NCI-H1048 (cell line): Measurements from ENCODE around the gene MITF.
"Not testable (repeated sequence)": the region's sequence is repeated elsewhere in the genome, so short reads cannot be mapped to it uniquely, and the experiment has no call there.

Source experiments
- DNase-seq: peaks from one replicate; lab custom pipeline; 2025; lab: John Stamatoyannopoulos, UW

MITF gene

DNA sequence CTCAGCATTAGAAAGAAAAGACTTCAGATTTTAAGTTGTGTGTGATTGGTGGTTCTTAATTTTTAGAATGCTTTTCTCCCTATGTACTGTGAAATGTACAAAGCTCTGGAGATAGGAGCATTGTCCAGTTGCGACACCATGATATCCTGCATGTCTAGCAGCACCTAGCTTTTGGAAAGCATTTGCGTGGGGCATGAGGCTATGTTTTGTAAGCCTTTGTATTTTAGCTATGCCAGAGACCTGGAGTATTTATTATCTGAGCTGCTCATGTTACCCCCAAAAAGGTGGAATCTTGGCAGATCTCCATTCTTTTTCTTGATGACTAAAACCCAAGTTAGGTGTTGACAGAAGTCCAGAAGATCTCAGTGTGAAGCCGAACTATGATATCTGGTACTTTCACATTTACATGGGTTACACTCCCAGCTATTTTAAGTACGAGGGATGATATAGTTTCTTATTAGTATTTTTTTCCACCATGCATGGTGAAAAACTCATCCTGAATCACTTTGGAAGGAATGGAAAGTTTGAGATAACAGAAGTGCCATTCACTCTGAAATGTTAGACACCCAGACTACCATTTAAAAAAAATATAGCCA lies 133.6 kb downstream of the MITF start:
- DNase-seq = no peak

DNA sequence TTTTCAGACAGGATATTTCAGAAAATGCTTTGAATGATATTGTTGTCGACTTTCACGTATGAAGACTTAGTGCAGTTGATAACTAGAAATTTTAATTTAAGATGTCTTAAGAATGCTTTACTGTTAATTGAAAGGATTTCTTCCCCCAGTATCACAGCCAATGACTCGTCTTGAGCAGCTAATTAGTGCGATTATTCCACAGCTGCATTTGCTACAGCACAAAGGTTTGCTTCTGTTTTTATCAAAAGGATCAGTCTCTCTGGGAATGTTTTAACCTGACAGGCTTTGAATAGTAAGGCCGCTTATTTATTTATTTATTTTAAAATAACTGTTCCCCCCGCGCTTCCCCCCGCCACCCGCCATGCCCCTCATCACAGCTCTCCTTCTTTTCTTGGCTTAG lies 136.8 kb downstream of the MITF start:
- no peak for DNase-seq

DNA sequence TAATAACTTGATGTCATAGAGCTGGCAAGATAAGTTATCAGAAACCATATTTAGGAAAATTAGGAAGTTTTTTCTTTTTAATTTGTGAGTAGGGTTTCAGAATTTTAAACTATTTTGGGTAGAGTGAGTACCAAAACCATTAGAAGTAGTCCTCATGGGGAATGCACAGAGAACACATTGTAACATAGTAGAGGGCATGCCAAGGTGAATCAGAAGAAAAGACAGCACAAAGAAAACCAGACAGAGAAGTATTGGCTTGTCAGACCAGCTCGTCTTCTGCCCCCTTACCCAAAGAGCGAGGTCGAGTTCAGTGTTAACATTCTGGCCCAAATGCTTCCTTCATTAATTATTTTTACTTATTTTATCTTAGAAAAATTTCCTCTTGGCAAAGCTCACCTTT lies 139.0 kb downstream of the MITF start:
- DNase-seq = no peak

DNA sequence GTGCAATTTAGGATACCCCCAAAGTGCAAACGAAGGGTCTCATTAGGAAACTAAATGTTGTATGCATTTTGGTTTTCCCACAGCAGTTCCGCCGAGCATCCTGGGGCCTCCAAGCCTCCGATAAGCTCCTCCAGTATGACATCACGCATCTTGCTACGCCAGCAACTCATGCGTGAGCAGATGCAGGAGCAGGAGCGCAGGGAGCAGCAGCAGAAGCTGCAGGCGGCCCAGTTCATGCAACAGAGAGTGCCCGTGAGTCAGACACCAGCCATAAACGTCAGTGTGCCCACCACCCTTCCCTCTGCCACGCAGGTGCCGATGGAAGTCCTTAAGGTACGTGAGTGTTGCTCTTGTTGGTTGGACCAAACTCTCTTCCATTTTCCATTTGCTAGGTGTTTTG lies 139.8 kb downstream of the MITF start:
- no peak for DNase-seq

DNA sequence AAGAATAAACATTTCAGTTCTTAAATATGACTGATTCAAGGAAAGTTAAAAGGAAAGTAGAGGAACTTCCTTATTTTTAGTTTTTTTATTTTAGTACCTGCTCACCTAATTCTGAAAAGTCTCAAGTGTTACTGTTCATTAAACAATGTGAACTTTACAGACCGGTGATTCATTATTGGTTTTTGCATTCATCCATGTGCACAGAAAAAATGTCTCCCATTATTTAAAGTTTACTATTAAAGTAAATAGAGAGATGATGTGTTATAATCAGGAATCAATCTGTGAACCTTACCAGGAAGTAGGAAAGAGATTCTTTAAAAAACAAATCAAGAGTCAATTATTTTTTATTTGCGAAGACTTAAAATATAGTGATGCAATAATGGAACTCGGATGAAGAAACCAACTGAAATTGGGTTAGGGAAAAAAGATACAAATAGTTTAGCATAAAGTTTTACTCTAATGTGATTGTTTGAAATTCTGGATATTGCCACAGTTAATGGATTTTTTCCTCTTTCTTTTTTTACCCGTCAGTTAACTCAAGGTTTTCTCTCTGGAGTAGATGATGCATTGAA lies 140.9 kb downstream of the MITF start:
- DNase-seq = no peak

DNA sequence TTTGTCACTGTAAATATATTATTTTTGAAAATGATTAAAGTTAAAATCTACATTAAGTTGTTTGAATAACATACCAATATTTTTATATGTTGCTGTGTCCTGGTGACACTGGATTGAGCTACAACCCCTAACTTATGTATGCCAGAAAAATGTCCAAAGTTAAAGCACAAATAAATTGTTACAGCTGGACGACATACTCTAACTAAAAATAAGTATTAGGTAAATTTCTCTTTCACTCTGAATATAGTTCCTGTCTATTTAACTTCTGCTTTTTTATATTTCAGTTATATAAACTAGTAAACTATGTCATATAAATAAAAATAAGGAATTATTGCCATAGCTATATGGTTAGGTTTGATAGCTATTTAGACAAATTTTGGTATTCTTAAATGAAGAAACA lies 141.8 kb downstream of the MITF start:
- DNase-seq = no peak

DNA sequence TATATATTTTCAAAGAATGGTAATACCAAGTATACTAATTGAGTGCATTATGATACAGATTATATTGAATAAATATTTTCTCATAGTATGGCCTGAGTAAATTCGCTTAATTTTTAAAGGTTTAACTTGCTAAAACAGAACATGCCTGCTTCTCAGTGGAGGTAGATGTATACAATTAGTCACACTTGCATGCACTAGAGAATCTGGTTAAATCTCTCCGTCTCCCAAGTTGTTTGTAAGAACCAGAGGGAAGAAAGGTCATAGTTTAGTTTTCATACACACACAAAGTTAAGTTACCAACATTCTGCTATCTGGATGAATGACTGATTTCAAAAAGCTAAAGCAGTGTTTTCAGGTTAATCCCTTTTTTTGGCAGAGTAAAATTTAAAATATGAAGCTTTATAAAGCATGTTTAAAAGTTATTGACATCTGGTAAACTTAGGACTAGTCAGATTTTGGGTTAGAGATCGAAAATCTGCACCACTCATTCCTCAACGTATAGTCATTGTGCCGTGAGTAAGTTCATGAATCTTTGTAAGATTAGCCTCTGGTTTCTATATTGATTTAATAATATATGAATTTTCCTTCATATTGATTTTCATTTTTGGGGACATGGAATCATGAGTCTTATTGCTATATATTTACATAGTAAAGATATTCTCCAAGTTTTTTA lies 142.6 kb downstream of the MITF start:
- no peak for DNase-seq

DNA sequence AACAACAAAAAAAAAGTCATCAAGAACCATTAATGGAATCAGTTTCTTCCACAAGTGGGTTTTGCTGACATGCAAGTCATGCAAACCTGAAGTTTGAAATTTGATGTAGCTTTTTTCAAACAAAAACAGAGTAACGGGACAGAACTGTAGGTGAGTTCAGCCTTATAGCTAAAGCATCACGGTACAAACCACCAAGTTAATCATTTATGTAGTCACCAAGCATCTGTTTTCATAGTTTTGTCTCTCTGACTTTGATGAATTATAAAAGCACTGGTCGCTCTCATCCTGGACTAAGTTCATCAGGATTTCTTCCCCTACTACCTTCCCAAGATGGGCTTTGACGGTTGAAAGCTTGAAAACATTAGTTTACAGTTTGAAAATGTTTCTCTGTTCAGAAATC lies 143.3 kb downstream of the MITF start:
- DNase-seq = no peak

DNA sequence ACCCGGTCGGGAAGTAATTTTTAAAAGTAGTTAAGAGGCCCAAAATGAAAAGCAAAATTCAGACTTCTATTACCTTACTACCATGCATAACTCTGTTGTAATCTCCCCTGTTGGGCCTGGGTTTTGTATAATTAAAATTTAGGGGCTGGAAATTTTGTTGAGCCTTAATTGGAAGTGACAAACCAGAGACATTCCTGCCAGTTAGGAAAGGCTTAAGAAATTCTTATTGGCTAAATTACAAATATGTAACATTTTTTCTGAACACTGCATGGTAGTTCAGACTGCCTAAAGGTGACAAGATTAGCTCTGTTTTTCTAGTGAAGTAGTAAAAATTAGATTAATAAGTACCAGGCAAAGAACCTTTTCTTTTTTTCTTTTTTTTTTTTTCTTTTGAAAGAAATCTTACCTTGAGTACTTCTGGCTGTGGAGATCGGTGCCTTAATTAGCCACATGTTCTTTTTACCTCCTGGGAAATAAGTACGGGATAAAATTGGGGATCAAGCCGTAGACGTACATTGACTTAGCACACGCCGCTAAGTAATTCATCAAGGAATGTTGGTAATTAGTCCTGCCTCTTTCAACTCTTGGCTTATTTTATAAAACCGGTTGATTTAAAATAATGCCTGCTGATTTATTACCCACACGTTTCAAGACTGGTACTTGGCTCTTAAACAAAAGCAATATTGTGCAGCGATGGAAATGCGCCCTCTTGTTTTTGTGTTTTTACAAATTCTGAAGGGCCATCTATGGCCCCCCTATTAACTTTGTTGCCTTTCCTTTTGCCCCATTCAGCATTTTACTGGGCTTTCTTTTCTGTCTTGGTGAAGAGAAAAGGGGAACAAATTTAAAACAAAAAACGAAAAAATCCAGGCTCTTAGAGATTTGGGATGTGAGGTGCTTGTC lies 149.0 kb downstream of the MITF start:
- DNase-seq = no peak

DNA sequence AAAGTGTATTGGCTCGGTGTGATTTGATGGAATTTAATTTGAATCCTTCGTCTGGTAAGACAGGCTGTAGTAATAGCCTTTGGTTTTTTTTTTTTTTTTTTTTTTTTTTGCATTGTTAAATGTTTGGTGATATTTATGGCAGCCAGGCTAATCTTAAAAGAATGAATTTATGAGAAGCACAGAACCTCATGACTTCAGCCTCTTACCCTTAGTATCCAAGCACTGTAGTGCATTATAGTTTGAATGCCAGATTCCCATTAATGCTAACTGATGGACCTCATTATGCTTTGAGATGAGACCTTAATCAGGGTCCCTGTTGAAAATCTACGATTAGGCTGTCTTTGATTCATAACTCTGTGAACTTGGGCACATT lies 149.7 kb downstream of the MITF start:
- DNase-seq = no peak

DNA sequence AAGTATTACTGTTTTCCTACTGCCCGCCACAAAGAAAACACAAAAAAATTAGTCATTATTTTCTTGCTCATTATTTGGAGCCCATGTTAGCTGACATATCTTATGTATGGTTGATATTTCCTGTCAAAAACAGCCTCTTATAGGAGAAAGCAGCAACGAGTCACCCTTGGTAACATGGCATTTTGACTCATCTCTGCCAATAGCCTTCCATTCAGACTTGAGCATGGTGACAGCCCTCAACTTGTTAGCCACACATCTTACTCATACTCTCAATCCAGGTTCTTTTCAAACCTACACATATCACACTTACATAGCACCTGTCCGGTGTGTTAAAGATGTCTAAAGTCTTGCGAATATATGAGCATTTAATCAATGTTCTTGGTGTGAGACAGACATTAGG lies 150.8 kb downstream of the MITF start:
- DNase-seq = no peak

DNA sequence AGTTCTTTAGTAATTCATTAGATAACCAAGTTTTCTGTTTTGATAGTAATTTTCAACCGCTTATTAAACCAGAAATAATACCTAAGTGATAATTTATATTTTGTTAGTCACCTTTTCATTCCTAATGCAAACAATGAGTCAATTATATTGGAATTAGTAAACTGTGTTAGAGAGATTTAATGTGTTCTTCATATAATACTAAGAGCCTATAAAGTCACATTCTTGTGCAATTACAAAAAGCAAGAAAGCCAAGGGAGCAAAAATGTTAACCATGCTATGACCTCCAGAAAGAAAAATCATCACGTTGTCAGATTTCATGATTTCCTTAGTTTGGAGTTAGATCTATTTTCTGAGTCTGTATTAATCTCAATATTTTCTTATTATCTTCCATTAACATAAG lies 151.4 kb downstream of the MITF start:
- DNase-seq = no peak

DNA sequence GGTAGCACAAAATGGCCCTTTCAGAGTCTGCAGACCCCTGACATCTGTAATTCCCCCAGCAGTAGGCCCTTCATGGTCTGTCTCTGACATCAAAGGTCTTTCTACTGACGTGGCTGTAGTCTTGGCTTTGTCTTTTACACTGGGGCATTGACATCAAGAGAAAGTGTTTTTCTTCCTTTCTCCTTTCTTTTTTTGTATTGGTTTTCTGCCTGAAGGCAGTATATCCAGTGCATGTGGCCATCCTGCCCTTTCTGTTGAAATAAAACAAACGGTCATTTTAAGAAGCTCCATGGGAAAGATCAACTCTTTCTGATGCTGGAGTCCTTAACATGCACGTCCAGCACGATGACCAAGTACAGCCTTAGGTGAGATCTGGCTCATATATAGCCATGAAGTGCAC lies 153.4 kb downstream of the MITF start:
- DNase-seq = no peak

DNA sequence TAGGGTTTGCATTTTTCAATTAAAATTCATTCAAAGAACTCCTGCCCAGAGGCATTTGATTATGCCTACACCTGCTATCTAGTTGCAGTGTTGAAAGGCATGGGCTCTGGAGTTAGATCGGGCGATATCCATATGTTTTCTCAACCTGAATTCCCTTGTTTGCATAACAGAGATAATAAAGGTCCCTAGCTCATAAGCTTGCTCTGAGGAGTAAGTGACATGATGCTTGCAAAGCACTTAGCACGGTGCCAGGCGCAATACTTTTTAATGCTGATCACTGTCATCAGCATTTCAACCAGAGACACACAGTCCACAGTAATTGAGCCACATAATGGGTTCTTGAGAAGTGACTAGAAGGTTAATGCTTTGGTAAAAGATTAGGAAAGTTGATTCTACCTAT lies 154.0 kb downstream of the MITF start:
- DNase-seq = no peak

DNA sequence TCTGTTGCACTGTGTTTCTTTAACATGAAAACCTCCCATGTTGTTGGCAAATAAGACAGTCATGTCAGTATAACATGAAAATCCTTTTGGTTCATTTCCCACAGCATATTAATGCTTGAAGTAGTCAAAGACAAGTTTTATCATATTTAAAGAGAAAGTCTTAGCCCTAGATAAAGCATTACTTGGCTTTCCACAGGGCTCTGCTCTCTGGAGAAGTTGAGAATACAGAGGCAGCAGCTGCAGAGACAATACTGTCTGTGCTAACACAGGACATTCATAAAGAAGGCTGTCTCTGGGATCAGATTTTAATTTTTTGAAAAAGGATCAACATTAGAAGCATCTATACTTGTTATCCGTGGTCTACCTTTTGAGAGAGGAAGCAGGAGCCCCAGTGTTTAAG lies 156.8 kb downstream of the MITF start:
- DNase-seq = no peak

DNA sequence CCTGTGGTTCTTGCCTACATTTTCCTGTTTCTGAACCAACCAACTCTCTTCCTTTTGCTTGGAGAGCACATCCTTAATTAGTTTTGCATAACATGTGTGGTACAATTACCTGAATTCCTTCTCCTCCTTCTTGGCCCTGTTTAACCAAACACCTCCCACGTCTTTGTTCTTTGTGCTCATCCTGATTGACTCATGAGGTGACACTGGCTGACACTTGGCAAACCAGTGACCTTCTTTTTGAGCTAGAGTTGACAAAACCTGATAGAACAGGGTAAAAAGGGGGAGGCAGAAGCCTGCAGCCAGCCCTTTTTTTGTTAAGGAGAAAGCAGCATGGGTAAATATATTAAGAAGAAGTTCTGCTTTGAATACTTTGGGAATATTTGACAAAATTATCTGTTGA lies 161.1 kb downstream of the MITF start:
- no peak for DNase-seq

DNA sequence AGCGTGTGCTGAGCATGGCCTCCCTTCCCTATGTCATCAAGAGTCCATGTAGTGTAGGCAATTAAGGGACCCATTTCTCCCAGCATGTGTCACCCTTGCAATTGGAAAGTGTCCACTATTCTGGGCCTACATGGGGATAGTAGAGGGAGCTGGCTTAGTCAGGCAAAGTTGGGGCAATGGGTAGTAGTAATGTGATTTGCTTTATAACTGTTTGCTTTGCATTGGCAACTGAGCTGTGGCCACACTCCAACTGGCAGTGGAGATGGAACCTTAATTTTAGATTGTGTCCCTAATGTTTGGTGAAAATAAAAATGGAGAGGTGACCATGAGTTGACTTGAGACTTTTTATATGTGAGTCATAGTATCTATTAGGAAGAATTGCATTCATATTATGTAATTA lies 162.5 kb downstream of the MITF start:
- no peak for DNase-seq

DNA sequence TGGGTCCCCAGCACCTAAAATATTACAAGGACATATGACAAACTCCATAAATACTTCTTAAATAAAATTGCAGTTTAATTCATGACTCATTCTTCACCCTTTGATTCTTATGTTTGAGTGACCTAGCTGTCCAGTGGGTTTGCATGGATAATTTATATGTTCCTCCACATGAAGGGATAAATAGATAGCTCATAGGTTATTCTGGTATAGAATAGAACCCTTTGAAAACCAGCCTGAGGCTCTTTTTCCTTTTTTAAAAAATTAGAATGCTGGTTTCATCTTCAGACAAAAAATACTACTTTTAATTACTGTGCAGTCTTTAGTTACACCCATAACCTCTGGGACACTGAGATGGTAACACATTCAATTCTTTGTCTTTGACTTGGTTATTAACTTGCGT lies 163.1 kb downstream of the MITF start:
- no peak for DNase-seq

DNA sequence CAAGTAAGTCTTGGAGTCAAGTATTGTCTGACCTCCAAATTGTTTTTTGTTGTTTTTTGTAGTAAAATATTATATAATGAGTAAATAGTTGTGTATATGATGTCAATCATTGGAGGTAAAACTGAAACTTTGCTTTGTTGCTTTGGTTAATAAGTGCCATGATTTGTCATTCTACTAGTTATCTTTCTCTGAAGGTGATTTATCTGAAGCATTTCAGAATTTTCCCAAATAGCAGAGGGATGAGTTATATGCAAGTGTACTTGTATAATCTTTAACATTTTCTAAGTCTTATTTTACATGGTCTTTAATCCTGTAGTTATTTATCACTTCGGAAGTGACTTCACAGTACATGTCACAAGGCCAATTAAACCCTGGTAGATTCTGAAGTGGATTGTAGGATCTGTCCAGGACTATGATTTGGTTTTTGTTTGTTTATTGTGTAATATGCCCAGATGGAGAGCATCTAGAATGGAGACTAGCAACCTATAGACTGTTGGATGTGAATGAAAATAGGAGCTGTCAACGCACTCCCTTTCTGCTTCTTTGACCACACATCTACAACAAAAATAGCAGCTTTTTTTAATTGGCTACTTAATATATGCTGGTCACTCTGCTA lies 167.2 kb downstream of the MITF start:
- DNase-seq = no peak

DNA sequence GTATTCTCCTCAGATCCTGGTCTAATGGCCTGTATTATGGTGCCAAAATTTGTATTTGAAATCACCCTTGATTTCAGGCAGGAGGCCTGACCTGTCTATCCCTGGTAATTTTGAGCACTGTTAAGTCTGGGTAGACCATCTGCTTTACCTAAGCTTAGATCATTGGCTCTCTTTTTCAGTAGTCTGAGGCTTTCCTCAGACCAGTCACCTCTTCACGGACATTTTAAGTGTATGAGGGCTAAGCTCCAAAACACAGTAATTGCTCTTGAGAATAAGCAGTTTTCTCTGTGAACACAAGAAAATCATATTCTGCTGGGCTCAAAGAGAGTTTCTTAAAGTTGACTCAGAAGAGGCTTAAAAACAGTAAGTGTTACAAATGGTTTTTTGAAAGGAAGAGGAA lies 168.3 kb downstream of the MITF start:
- no peak for DNase-seq

DNA sequence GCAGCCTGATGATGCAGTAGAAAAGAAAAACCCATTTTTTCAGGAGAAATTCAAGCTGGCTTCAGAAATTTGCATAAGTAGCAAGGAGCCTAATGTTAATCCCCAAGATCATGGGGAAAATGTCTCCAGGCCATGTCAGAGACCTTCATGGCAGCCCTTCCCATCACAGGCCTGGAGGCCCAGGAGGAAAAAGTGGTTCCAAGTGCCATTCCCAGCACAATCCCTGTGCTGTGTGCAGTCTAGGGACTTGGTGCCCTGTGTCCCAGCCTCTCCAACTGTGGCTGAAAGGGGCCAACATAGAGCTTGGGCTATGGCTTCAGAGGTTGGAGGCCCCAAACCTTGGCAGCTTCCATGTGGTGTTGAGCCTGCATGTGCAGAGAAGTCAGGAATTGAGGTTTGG lies 170.6 kb downstream of the MITF start:
- not testable (repeated sequence) for DNase-seq

DNA sequence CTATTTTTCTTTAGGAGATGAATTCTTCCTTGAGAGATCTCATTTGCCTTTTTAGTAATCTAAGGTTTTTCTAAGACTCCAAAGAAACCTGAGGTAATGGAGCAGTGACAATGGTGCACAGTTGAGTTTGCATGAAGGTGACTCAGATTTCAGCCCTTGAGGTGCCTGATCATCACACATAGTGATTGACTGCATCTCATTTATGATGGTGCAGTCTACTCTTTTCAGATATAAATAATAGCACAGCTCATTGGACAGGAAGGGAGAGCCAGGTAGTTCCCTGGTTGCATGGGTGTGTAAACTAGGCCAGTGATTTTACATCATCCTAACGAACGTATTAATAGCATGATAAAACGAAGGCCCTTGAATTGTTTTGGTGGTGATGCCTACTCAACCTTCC lies 174.2 kb downstream of the MITF start:
- DNase-seq = no peak

DNA sequence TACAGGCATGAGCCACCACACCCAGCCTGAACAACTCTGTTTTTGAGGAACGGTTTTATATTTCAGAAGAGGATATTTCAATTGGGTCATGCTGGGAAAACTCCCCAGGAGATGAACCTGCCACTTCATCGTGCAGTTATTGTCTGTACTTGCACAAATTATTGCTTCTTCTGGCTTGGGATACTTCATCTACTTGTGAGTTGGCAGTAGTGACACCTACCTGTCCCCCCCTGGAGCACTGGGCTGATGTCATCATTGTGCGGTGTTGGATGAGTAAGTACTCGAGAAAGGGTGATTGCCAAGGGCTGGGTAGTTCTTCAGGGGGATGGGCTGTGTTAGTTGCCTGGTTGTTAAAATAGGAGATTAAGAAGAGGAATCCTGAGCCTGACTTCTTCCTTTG lies 175.1 kb downstream of the MITF start:
- no peak for DNase-seq
